ENCODE results near the gene UBR1.

UBR1 gene

DNA sequence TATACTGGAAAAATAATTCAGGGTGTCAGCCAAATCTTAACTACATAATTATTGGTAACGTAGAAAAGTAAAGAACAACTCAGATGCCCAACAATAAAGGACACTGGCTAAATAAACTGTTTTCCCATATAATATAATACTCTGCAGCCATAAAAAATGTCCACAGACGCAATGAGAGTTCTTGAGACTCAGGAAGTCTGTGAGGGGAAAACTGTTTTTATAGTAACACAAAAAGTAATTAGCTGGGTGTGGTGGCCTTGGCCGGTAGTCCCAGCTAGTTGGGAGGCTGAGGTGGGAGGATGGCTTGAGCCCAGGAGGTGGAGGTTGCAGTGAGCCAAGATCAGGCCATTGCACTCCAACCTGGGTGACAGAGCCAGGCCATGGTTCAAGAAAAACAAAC lies 5.5 kb upstream of the UBR1 start:
- H3K9me2 ChIP-seq (replicated peaks; ENCODE audit: insufficient read depth, low read length), result no peaks in the 10 kb centered on the region
- H3K4me2 ChIP-seq (ENCODE audit: low read depth, low read length, poor library complexity, severe bottlenecking), result no peak overlapping the region
- no peaks in the 10 kb centered on the region for H3K36me3 ChIP-seq (ENCODE audit: low read length)
- TF ChIP-seq EZH2phosphoT487 (conservative IDR thresholded peaks at IDR 0.05; ENCODE audit: low read length), result no peak
- TF ChIP-seq, protein P1, sequence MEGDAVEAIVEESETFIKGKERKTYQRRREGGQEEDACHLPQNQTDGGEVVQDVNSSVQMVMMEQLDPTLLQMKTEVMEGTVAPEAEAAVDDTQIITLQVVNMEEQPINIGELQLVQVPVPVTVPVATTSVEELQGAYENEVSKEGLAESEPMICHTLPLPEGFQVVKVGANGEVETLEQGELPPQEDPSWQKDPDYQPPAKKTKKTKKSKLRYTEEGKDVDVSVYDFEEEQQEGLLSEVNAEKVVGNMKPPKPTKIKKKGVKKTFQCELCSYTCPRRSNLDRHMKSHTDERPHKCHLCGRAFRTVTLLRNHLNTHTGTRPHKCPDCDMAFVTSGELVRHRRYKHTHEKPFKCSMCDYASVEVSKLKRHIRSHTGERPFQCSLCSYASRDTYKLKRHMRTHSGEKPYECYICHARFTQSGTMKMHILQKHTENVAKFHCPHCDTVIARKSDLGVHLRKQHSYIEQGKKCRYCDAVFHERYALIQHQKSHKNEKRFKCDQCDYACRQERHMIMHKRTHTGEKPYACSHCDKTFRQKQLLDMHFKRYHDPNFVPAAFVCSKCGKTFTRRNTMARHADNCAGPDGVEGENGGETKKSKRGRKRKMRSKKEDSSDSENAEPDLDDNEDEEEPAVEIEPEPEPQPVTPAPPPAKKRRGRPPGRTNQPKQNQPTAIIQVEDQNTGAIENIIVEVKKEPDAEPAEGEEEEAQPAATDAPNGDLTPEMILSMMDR (IDR thresholded peaks at IDR 0.05; ENCODE audit: insufficient read depth, low read length, poor library complexity, severe bottlenecking), result no peak
- no peak overlapping the region for H3K4me3 ChIP-seq (ENCODE audit: insufficient read depth, low read length, poor library complexity, severe bottlenecking)
- H3F3A ChIP-seq (ENCODE audit: insufficient read depth), result peaks cover 6% of the 10 kb centered on the region; the same call in 1 of the 2 replicates
- no peak overlapping the region for H2AFZ ChIP-seq (ENCODE audit: low read depth, low read length, severe bottlenecking)
- 0 out of 2 replicates have a peak, but pooled peaks cover 1% of the 10 kb centered on the region for H3K79me2 ChIP-seq (ENCODE audit: insufficient read depth, low read length)
- no peaks in the 10 kb centered on the region for H4K20me1 ChIP-seq (ENCODE audit: low read depth, low read length)
- H3K27ac ChIP-seq (ENCODE audit: low read depth, low read length), result no peak overlapping the region
- no peaks in the 10 kb centered on the region for H3K9me3 ChIP-seq (ENCODE audit: insufficient read depth, low read length)
- no peaks in the 10 kb centered on the region for H3K27me3 ChIP-seq (ENCODE audit: low read length)
- H3K9ac ChIP-seq (ENCODE audit: low read length), result no peak overlapping the region

DNA sequence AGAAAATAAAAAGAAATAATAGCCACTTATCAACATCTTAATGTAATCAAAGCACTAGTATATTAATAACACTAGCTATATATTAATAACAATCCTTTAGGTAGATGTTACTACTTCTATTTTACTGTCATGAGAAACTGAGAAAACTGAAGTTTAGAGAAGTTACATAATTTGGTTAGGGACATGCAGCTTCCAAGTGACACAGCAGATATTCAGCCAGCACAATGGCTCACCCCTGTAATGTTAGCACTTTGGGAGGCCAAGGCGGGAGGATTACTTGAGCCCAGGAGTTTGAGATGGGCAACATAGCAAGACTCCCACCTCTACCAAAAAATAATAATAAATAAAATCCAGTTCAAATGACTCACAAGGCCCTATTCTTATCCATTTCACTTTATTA lies 1.9 kb upstream of the UBR1 start:
- H3K9ac ChIP-seq (ENCODE audit: low read length), result no peak overlapping the region
- H3K27me3 ChIP-seq (ENCODE audit: low read length), result no peaks in the 10 kb centered on the region
- H3F3A ChIP-seq (ENCODE audit: insufficient read depth), result peaks cover 6% of the 10 kb centered on the region; the same call in 1 of the 2 replicates
- no peaks in the 10 kb centered on the region for H3K9me3 ChIP-seq (ENCODE audit: insufficient read depth, low read length)
- H3K9me2 ChIP-seq (replicated peaks; ENCODE audit: insufficient read depth, low read length), result no peaks in the 10 kb centered on the region
- no peak for TF ChIP-seq EZH2phosphoT487 (conservative IDR thresholded peaks at IDR 0.05; ENCODE audit: low read length)
- TF ChIP-seq, protein P1 (IDR thresholded peaks at IDR 0.05; ENCODE audit: insufficient read depth, low read length, poor library complexity, severe bottlenecking), result no peak
- H4K20me1 ChIP-seq (ENCODE audit: low read depth, low read length), result no peaks in the 10 kb centered on the region
- H3K27ac ChIP-seq (ENCODE audit: low read depth, low read length), result no peak overlapping the region
- no peak overlapping the region for H3K4me3 ChIP-seq (ENCODE audit: insufficient read depth, low read length, poor library complexity, severe bottlenecking)
- peaks cover 35% of the 10 kb centered on the region for H3K79me2 ChIP-seq (ENCODE audit: insufficient read depth, low read length)
- no peak overlapping the region for H3K4me2 ChIP-seq (ENCODE audit: low read depth, low read length, poor library complexity, severe bottlenecking)
- no peaks in the 10 kb centered on the region for H3K36me3 ChIP-seq (ENCODE audit: low read length)
- no peak overlapping the region for H2AFZ ChIP-seq (ENCODE audit: low read depth, low read length, severe bottlenecking)

DNA sequence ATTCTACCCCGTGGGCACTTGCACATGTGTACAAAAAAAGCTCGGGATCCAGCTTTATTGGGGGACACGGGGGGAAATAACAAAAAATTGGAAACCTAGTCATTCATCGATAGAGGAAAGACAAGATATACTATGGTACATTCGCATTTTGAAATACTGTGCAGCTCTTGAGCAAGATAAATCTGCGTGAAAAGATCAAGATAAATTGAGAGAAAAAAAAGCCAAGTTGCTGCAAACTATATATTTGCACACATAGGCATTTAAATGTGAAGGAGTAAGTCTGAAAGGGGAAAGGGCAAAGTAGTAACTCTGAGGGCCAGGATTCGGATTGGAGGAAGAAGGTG lies 620 bp upstream of the UBR1 start:
- TF ChIP-seq EZH2phosphoT487 (conservative IDR thresholded peaks at IDR 0.05; ENCODE audit: low read length), result no peak
- TF ChIP-seq, protein P1 (IDR thresholded peaks at IDR 0.05; ENCODE audit: insufficient read depth, low read length, poor library complexity, severe bottlenecking), result no peak
- peak overlapping the region; percentile 94 for H3K4me2 ChIP-seq (ENCODE audit: low read depth, low read length, poor library complexity, severe bottlenecking)
- no peaks in the 10 kb centered on the region for H3K9me3 ChIP-seq (ENCODE audit: insufficient read depth, low read length)
- H3K27ac ChIP-seq (ENCODE audit: low read depth, low read length), result peak overlapping the region; percentile 47
- H3K36me3 ChIP-seq (ENCODE audit: low read length), result no peaks in the 10 kb centered on the region; the same call in 1 of the 2 replicates
- H3K27me3 ChIP-seq (ENCODE audit: low read length), result no peaks in the 10 kb centered on the region
- peak overlapping the region; percentile 65 for H3K9ac ChIP-seq (ENCODE audit: low read length)
- peaks cover 44% of the 10 kb centered on the region for H3K79me2 ChIP-seq (ENCODE audit: insufficient read depth, low read length)
- peak overlapping the region; percentile 88 for H2AFZ ChIP-seq (ENCODE audit: low read depth, low read length, severe bottlenecking)
- peaks cover 6% of the 10 kb centered on the region; the same call in 1 of the 2 replicates for H3F3A ChIP-seq (ENCODE audit: insufficient read depth)
- H4K20me1 ChIP-seq (ENCODE audit: low read depth, low read length), result no peaks in the 10 kb centered on the region
- no peaks in the 10 kb centered on the region for H3K9me2 ChIP-seq (replicated peaks; ENCODE audit: insufficient read depth, low read length)
- H3K4me3 ChIP-seq (ENCODE audit: insufficient read depth, low read length, poor library complexity, severe bottlenecking), result peak overlapping the region; percentile 73

Data from SU-DHL-6 (cell line).